ENCODE results near the gene PRDM1. TPM values are rescaled to one million over a fixed set of nuclear protein-coding genes. Genes with fewer than 3 reads are reported as not detected.
A peak's percentile ranks its signal among the peaks of the same experiment; 100 is the strongest.

PRDM1 gene
- polyA plus RNA-seq, 1 of the 3 experiments (the other 2 are of a cell fraction) = 4.0 TPM

- no peak overlapping the region for H2AFZ ChIP-seq (ENCODE audit: low read depth)
- no peaks in the 10 kb centered on the region for H3K27me3 ChIP-seq (ENCODE audit: insufficient read depth)
- ChIA-PET CTCF (interaction anchor here (1.5 kb wide), 1 partner anchor 220 kb away, joined by 4 read pairs; no protein-coding TSS in a partner anchor), POLR2A (interaction anchor here (1.6 kb wide), 1 partner anchor 88 kb away, joined by 3 read pairs; no protein-coding TSS in a partner anchor)
- H3K4me3 ChIP-seq (ENCODE audit: low read depth in 2 of 2, low read length in 1 of 2) = no peak overlapping the region
- no peak overlapping the region for H3K27ac ChIP-seq (ENCODE audit: low read depth in 2 of 2, low read length in 1 of 2)
- no peaks in the 10 kb centered on the region for H3K9me3 ChIP-seq
- 79% methylated on average over 3 of the region's 3 CpGs for WGBS (ENCODE audit: low lambda C conversion rate)
- H3K9me2 ChIP-seq = no peaks in the 10 kb centered on the region
- peaks cover 0 to 29% of the 10 kb centered on the region in 2 experiments for H3K4me1 ChIP-seq (ENCODE audit: control insufficient read depth in 1 of 2, insufficient read depth in 2 of 2, low read depth in 1 of 2, low read length in 1 of 2)
- no peak for TF ChIP-seq RCOR1 (IDR thresholded peaks at IDR 0.05; ENCODE audit: low read length)
- no peak for DNase-seq
- H3K79me2 ChIP-seq (ENCODE audit: insufficient read depth) = no peaks in the 10 kb centered on the region
- H3K36me3 ChIP-seq (replicated peaks in 1 of 2; ENCODE audit: control insufficient read depth in 1 of 2, insufficient read depth in 2 of 2, low read length in 1 of 2) = no peaks in the 10 kb centered on the region
- no peaks in the 10 kb centered on the region for H4K20me1 ChIP-seq (ENCODE audit: insufficient read depth)
- H3F3A ChIP-seq (replicated peaks; ENCODE audit: insufficient read depth) = peaks cover 32% of the 10 kb centered on the region
- no peak overlapping the region for H3K4me2 ChIP-seq
- H3K9ac ChIP-seq = no peak overlapping the region
Measured at GRCh38 chr6:106080763-106081095, 5.4 kb upstream of the PRDM1 start.

GRCh38 chr6:106081715-106082114 lies 4.4 kb upstream of the PRDM1 start:
- no peak overlapping the region for H3K4me2 ChIP-seq
- no peaks in the 10 kb centered on the region for H3K27me3 ChIP-seq (ENCODE audit: insufficient read depth)
- TF ChIP-seq RXRA (IDR thresholded peaks at IDR 0.05; ENCODE audit: borderline replicate concordance, low read depth) (no peak), IRF3 (IDR thresholded peaks at IDR 0.05; ENCODE audit: low read depth, low read length) (no peak), NFIC (IDR thresholded peaks at IDR 0.05; ENCODE audit: borderline replicate concordance) (no peak), ZBTB33 (IDR thresholded peaks at IDR 0.05; ENCODE audit: borderline replicate concordance, low read depth) (no peak)
- H3K36me3 ChIP-seq (replicated peaks in 1 of 2; ENCODE audit: control insufficient read depth in 1 of 2, insufficient read depth in 2 of 2, low read length in 1 of 2) = no peaks in the 10 kb centered on the region
- POLR2A ChIA-PET = no interaction called here
- peaks cover 34% of the 10 kb centered on the region for H3F3A ChIP-seq (replicated peaks; ENCODE audit: insufficient read depth)
- H4K20me1 ChIP-seq (ENCODE audit: insufficient read depth) = no peaks in the 10 kb centered on the region
- H3K4me1 ChIP-seq (ENCODE audit: control insufficient read depth in 1 of 2, insufficient read depth in 2 of 2, low read depth in 1 of 2, low read length in 1 of 2) = peaks cover 5 to 32% of the 10 kb centered on the region in 2 experiments
- CTCF ChIA-PET = no interaction called here
- H3K4me3 ChIP-seq (ENCODE audit: low read depth in 2 of 2, low read length in 1 of 2) = no peak overlapping the region
- peaks cover 1% of the 10 kb centered on the region; the same call in 1 of the 2 replicates for H3K79me2 ChIP-seq (ENCODE audit: insufficient read depth)
- no peak overlapping the region for H3K9ac ChIP-seq
- H2AFZ ChIP-seq (ENCODE audit: low read depth) = no peak overlapping the region
- H3K27ac ChIP-seq (ENCODE audit: low read depth in 2 of 2, low read length in 1 of 2) = peak overlapping the region in 1 of 2 experiments; percentile 53; a peak in 2 of 4 replicates
- H3K9me3 ChIP-seq = no peaks in the 10 kb centered on the region
- no peak for DNase-seq
- no peaks in the 10 kb centered on the region for H3K9me2 ChIP-seq
- 67% methylated on average over 4 of the region's 4 CpGs for WGBS (ENCODE audit: low lambda C conversion rate)

GRCh38 chr6:106082735-106083398 lies 3.3 kb upstream of the PRDM1 start:
- H3K36me3 ChIP-seq (replicated peaks in 1 of 2; ENCODE audit: control insufficient read depth in 1 of 2, insufficient read depth in 2 of 2, low read length in 1 of 2) = no peaks in the 10 kb centered on the region
- H3K27me3 ChIP-seq (ENCODE audit: insufficient read depth) = no peaks in the 10 kb centered on the region
- WGBS (ENCODE audit: low lambda C conversion rate) = 60% methylated on average over 6 of the region's 6 CpGs
- DNase-seq = no peak
- H3K9me2 ChIP-seq = no peaks in the 10 kb centered on the region
- no peak overlapping the region for H3K4me2 ChIP-seq
- peaks cover 5 to 35% of the 10 kb centered on the region in 2 experiments for H3K4me1 ChIP-seq (ENCODE audit: control insufficient read depth in 1 of 2, insufficient read depth in 2 of 2, low read depth in 1 of 2, low read length in 1 of 2)
- TF ChIP-seq MXI1 (IDR thresholded peaks at IDR 0.05; ENCODE audit: low read depth, low read length) (no peak), TCF12 (IDR thresholded peaks at IDR 0.05) (peak; percentile 33; the same call in 1 of the 2 replicates), FOSL2 (IDR thresholded peaks at IDR 0.05; ENCODE audit: borderline replicate concordance, low read depth) (peak; percentile 48; the same call in 1 of the 2 replicates), TAF1 (IDR thresholded peaks at IDR 0.05; ENCODE audit: borderline replicate concordance, low read depth, low read length) (no peak), MEF2A (IDR thresholded peaks at IDR 0.05; ENCODE audit: borderline replicate concordance, low read depth) (peak; percentile 59; the same call in 1 of the 2 replicates)
- ChIA-PET CTCF (no interaction called here), POLR2A (no interaction called here)
- H3F3A ChIP-seq (replicated peaks; ENCODE audit: insufficient read depth) = peaks cover 42% of the 10 kb centered on the region
- 0 out of 2 replicates have a peak overlapping the region, but pooled peaks have one; percentile 48 for H2AFZ ChIP-seq (ENCODE audit: low read depth)
- H3K9me3 ChIP-seq = no peaks in the 10 kb centered on the region
- H4K20me1 ChIP-seq (ENCODE audit: insufficient read depth) = no peaks in the 10 kb centered on the region
- peaks cover 11% of the 10 kb centered on the region; the same call in 1 of the 2 replicates for H3K79me2 ChIP-seq (ENCODE audit: insufficient read depth)
- H3K4me3 ChIP-seq (ENCODE audit: low read depth in 2 of 2, low read length in 1 of 2) = no peak overlapping the region
- no peak overlapping the region for H3K9ac ChIP-seq
- peak overlapping the region in 1 of 2 experiments; percentile 71; a peak in 2 of 4 replicates for H3K27ac ChIP-seq (ENCODE audit: low read depth in 2 of 2, low read length in 1 of 2)

Measured in SK-N-SH (cell line).